Measurements from ENCODE around the gene DHX57. TPM values are rescaled to one million over a fixed set of nuclear protein-coding genes. Genes with fewer than 3 reads are reported as not detected.
"Not testable (repeated sequence)": the region's sequence is repeated elsewhere in the genome, so short reads cannot be mapped to it uniquely, and the experiment has no call there.

DHX57 gene
- total RNA-seq, 1 experiment from 2014 or later = 27.5 TPM

DNA sequence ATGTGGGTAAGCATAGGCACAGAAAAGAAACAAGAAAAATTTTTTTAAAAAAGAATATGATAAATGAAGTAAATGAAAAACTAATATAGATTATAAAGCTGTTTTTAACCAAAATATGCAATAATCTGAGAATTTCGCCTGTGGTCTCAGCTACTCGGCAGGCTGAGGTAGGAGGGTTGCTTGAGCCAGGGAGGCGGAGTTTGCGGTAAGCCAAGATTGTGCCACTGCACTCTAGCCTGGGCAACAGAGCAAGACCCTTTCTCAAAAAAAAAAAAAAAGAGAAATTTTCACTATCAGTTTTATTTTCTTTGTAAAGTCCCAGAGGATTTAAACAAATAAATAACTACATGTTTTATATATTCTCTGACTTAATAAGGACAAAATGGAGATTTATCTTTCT lies 47.3 kb downstream of the DHX57 start:
- Histone ChIP-seq H3K23ac (ENCODE audit: insufficient read length, low read depth, low read length) (no peak overlapping the region), H2BK15ac (ENCODE audit: low read depth, low read length) (no peak overlapping the region), H3K27me3 (ENCODE audit: insufficient read depth, low read length) (no peaks in the 10 kb centered on the region), H4K8ac (replicated peaks; ENCODE audit: insufficient read length, low read depth, low read length) (no peak overlapping the region), H3K9ac (ENCODE audit: extremely low read depth, insufficient read length, low read length) (no peak overlapping the region), H2BK12ac (ENCODE audit: insufficient read length, low read depth, low read length) (no peak overlapping the region), H2BK120ac (ENCODE audit: low read depth, low read length, poor library complexity, severe bottlenecking) (no peak overlapping the region), H2BK5ac (ENCODE audit: insufficient read length, low read length) (no peak overlapping the region), H2AFZ (ENCODE audit: low read length) (no peak overlapping the region), H3K79me1 (ENCODE audit: insufficient read depth, low read depth, low read length, poor library complexity, severe bottlenecking) (no peaks in the 10 kb centered on the region), H3K4me2 (ENCODE audit: insufficient read depth, insufficient read length, low read length) (no peak overlapping the region), H2AK5ac (ENCODE audit: insufficient read length, low read length) (no peak overlapping the region), H3K4ac (ENCODE audit: low read depth, low read length) (no peak overlapping the region), H3K23me2 (ENCODE audit: insufficient read length, low read depth, low read length, poor library complexity, severe bottlenecking) (no peaks in the 10 kb centered on the region), H3K79me2 (ENCODE audit: insufficient read depth, low read length) (no peaks in the 10 kb centered on the region), H3T11ph (ENCODE audit: low read length) (no peak overlapping the region), H4K5ac (ENCODE audit: insufficient read length, low read depth, low read length) (no peak overlapping the region), H3K27ac (ENCODE audit: insufficient read length, low read depth, low read length) (no peak overlapping the region), H3K4me1 (ENCODE audit: insufficient read depth, low read length) (no peaks in the 10 kb centered on the region), H3K14ac (ENCODE audit: insufficient read depth, low read length) (no peak overlapping the region), H3K9me3 (ENCODE audit: control insufficient read depth, low read depth, low read length) (no peaks in the 10 kb centered on the region), H4K20me1 (ENCODE audit: control insufficient read depth, insufficient read depth, insufficient read length) (no peaks in the 10 kb centered on the region), H2BK20ac (ENCODE audit: low read depth, low read length, poor library complexity, severe bottlenecking) (no peak overlapping the region), H4K91ac (ENCODE audit: insufficient read length, low read depth, low read length) (no peak overlapping the region), H3K56ac (ENCODE audit: insufficient read length, low read depth, low read length) (no peak overlapping the region), H3K18ac (ENCODE audit: insufficient read length, low read depth, low read length) (no peak overlapping the region)
- Mint-ChIP-seq H3K27ac (no peak overlapping the region), H3K4me3 (no peak overlapping the region), H3K36me3 (ENCODE audit: insufficient read depth in 1 of 3, low read depth in 3 of 3) (peaks cover 5 to 40% (median 25%) of the 10 kb centered on the region in 3 experiments; a peak in 6 of 7 replicates), H3K27me3 (ENCODE audit: low read depth) (no peaks in the 10 kb centered on the region), H3K4me1 (peaks cover 6 to 8% of the 10 kb centered on the region in 2 experiments; a peak in 2 of 4 replicates), H3K9me3 (no peaks in the 10 kb centered on the region)
- TF ChIP-seq, protein P1, sequence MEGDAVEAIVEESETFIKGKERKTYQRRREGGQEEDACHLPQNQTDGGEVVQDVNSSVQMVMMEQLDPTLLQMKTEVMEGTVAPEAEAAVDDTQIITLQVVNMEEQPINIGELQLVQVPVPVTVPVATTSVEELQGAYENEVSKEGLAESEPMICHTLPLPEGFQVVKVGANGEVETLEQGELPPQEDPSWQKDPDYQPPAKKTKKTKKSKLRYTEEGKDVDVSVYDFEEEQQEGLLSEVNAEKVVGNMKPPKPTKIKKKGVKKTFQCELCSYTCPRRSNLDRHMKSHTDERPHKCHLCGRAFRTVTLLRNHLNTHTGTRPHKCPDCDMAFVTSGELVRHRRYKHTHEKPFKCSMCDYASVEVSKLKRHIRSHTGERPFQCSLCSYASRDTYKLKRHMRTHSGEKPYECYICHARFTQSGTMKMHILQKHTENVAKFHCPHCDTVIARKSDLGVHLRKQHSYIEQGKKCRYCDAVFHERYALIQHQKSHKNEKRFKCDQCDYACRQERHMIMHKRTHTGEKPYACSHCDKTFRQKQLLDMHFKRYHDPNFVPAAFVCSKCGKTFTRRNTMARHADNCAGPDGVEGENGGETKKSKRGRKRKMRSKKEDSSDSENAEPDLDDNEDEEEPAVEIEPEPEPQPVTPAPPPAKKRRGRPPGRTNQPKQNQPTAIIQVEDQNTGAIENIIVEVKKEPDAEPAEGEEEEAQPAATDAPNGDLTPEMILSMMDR (conservative IDR thresholded peaks at IDR 0.05) = no peak
- no peak for DNase-seq
- WGBS (ENCODE audit: extremely low coverage, insufficient read length, low lambda C conversion rate) = no CpG with 5 or more reads among the region's 4 CpGs

DNA sequence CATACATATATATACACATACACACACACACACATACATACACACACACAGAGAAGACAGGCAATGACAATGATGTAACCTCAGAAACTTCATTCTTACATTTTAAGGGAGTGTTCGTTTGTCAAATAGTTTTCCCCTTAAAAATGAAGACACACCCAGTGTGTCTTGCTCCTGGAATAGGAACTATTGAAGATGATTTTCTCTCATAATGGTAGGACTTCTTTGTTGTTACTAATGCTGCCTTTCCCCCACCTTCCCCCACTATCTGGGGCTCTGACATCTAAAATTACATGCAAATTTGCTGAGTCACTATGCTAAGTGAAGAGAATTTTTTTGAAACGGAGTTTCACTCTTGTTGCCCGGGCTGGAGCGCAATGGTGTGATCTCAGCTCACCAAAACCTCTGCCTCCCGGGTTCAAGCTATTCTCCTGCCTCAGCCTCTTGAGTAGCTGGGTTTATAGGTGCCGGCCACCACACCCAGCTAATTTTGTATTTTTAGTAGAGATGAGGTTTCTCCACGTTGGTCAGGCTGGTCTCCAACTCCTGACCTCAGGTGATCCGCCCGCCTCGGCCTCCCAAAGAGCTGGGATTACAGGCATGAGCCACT lies 48.1 kb downstream of the DHX57 start:
- not testable (repeated sequence) for H3K79me1 ChIP-seq (ENCODE audit: insufficient read depth, low read depth, low read length, poor library complexity, severe bottlenecking); H3T11ph ChIP-seq (ENCODE audit: low read length); H3K27me3 ChIP-seq (ENCODE audit: insufficient read depth, low read length); H3K4ac ChIP-seq (ENCODE audit: low read depth, low read length); H3K14ac ChIP-seq (ENCODE audit: insufficient read depth, low read length); H3K56ac ChIP-seq (ENCODE audit: insufficient read length, low read depth, low read length); H3K27ac ChIP-seq (ENCODE audit: insufficient read length, low read depth, low read length); H2BK15ac ChIP-seq (ENCODE audit: low read depth, low read length); H3K23me2 ChIP-seq (ENCODE audit: insufficient read length, low read depth, low read length, poor library complexity, severe bottlenecking); H2AK5ac ChIP-seq (ENCODE audit: insufficient read length, low read length); H3K4me2 ChIP-seq (ENCODE audit: insufficient read depth, insufficient read length, low read length); H4K5ac ChIP-seq (ENCODE audit: insufficient read length, low read depth, low read length); H3K4me3 Mint-ChIP-seq; H2BK12ac ChIP-seq (ENCODE audit: insufficient read length, low read depth, low read length); H2BK120ac ChIP-seq (ENCODE audit: low read depth, low read length, poor library complexity, severe bottlenecking); H2BK20ac ChIP-seq (ENCODE audit: low read depth, low read length, poor library complexity, severe bottlenecking); H3K9me3 Mint-ChIP-seq; H3K79me2 ChIP-seq (ENCODE audit: insufficient read depth, low read length); H4K8ac ChIP-seq (replicated peaks; ENCODE audit: insufficient read length, low read depth, low read length); H4K20me1 ChIP-seq (ENCODE audit: control insufficient read depth, insufficient read depth, insufficient read length); H3K9ac ChIP-seq (ENCODE audit: extremely low read depth, insufficient read length, low read length); H3K27me3 Mint-ChIP-seq (ENCODE audit: low read depth); H2BK5ac ChIP-seq (ENCODE audit: insufficient read length, low read length); H3K9me3 ChIP-seq (ENCODE audit: control insufficient read depth, low read depth, low read length); H4K91ac ChIP-seq (ENCODE audit: insufficient read length, low read depth, low read length); H3K23ac ChIP-seq (ENCODE audit: insufficient read length, low read depth, low read length); H2AFZ ChIP-seq (ENCODE audit: low read length); H3K18ac ChIP-seq (ENCODE audit: insufficient read length, low read depth, low read length); H3K4me1 Mint-ChIP-seq; H3K4me1 ChIP-seq (ENCODE audit: insufficient read depth, low read length)
- peak overlapping the region; percentile 18 to 96 (median 73); a peak in 6 of 7 replicates for H3K27ac Mint-ChIP-seq
- WGBS (ENCODE audit: extremely low coverage, insufficient read length, low lambda C conversion rate) = no CpG with 5 or more reads among the region's 10 CpGs
- peak; percentile 25 for DNase-seq
- H3K36me3 Mint-ChIP-seq (ENCODE audit: insufficient read depth in 1 of 3, low read depth in 3 of 3) = peaks cover 7 to 44% (median 29%) of the 10 kb centered on the region in 3 experiments; a peak in 6 of 7 replicates

Measured in H9 (cell line).